AG04449 (cell line): ENCODE measurements around the gene ORC4.

Experiments
- CTCF ChIA-PET: fragments of 350-600 bp; formaldehyde crosslinking; extraction: SDS; loops from one replicate; lab custom pipeline; 2021; ENCODE audit warnings: antibody characterized with exemption; lab: Yijun Ruan, JAX
- POLR2A ChIA-PET: fragments of 400-600, 350-600 bp; formaldehyde crosslinking; extraction: SDS; loops from one replicate; lab custom pipeline; 2020; ENCODE audit warnings: antibody characterized with exemption, inconsistent platforms; lab: Yijun Ruan, JAX
- DNase-seq: peaks from one replicate; pipeline ENCODE4 v3.0.0-alpha.2; 2010; ENCODE audit warnings: low read depth, low spot score
- H3K4me3 ChIP-seq: 2 replicates; pipeline ENCODE4 v1.5.1; 2011; ENCODE audit warnings: low read depth, mild to moderate bottlenecking, control low read depth, low read length
- CTCF ChIP-seq: IDR thresholded peaks from one replicate; pipeline ENCODE4 v1.5.1; 2011; ENCODE audit warnings: mild to moderate bottlenecking, moderate library complexity, low read length, control low read depth, inconsistent platforms; ENCODE audit not compliant: insufficient read depth; ENCODE audit errors: missing control alignments

ORC4 gene

GRCh38 chr2:148052687-148053086, 32.1 kb upstream of the ORC4 start:
- CTCF ChIA-PET: no interaction called here
- POLR2A ChIA-PET: no interaction called here

GRCh38 chr2:148049284-148049683, 28.7 kb upstream of the ORC4 start:
- no peak for DNase-seq
- ChIA-PET POLR2A (no interaction called here), CTCF (no interaction called here)
- H3K4me3 ChIP-seq: no peak overlapping the region
- no peak for TF ChIP-seq CTCF

More at GRCh38 chr2:148052687-148053086, 32.1 kb upstream of the ORC4 start:
- no peak for TF ChIP-seq CTCF
- no peak overlapping the region for H3K4me3 ChIP-seq
- DNase-seq: no peak

- no peak overlapping the region for H3K4me3 ChIP-seq
- CTCF ChIA-PET: no interaction called here
- no peak for TF ChIP-seq CTCF
- POLR2A ChIA-PET: interaction anchor here (0.6 kb wide), 1 partner anchor 60 kb away, joined by 3 read pairs; no protein-coding TSS in a partner anchor
- DNase-seq: no peak
Measured at GRCh38 chr2:148048475-148049221, 28.1 kb upstream of the ORC4 start.

DNA sequence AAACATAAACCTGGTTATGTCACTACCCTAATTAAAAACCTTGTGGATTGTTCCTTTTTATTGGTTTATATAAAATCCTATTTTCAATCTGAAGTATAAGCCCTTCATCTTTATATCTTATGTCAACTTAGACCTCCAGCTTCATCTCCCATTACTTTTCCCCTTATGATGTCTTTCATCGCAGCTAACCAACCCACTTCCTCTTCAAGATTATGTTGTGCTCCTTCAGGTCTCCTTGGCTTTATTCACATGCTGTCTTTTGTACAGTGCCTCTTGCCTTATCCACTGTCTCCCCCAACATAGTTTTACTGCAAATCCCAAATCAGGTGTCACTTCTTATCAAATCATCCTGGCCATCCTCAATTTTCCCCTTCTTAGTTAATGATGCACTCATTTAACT, 26.3 kb upstream of the ORC4 start:
- CTCF ChIA-PET: no interaction called here
- TF ChIP-seq CTCF: no peak

DNA sequence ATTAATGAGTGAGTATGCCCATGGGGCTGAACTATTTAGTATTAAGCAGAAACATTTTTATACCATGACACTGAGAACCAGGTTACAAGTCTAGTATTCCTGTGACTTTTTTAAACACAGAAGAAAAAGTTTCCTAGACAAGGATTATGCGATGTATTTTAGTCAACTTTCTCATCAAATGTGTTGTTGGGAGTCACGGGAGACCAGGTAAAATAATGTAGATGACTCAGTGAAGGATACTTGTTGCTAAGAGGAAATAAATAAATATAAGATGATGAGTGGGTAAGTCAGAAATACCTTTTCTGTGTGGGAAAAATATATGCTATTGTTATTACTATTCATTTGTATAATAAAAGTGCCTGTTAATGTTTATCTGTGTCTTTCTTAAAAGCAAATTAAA, 23.8 kb upstream of the ORC4 start:
- no peak overlapping the region for H3K4me3 ChIP-seq
- TF ChIP-seq CTCF: no peak
- no peak for DNase-seq
- CTCF ChIA-PET: interaction anchor here (0.8 to 1.2 kb wide), 2 partner anchors 464 to 465 kb away, joined by 3 read pairs; no protein-coding TSS in a partner anchor
- POLR2A ChIA-PET: no interaction called here

More for the DNA sequence above, 26.3 kb upstream of the ORC4 start:
- POLR2A ChIA-PET: no interaction called here
- no peak overlapping the region for H3K4me3 ChIP-seq
- no peak for DNase-seq

GRCh38 chr2:148042219-148042618, 21.7 kb upstream of the ORC4 start:
- POLR2A ChIA-PET: no interaction called here
- CTCF ChIA-PET: no interaction called here
- DNase-seq: peak; percentile 38
- no peak overlapping the region for H3K4me3 ChIP-seq
- no peak for TF ChIP-seq CTCF
